ENCODE measurements around the gene ZDHHC4. TPM values are rescaled to one million over a fixed set of nuclear protein-coding genes. Genes with fewer than 3 reads are reported as not detected.
"Not testable (repeated sequence)": the region's sequence is repeated elsewhere in the genome, so short reads cannot be mapped to it uniquely, and the experiment has no call there.

Gene ZDHHC4
- total and polyA plus RNA-seq, 5 donors from 2014 or later, result 20.4 to 77.9 (median 64.4) TPM

- Histone ChIP-seq H3K4me1 (ENCODE audit: control insufficient read depth, insufficient read depth, low read length, poor library complexity, severe bottlenecking) (no peaks in the 10 kb centered on the region), H3K27me3 (ENCODE audit: control insufficient read depth, insufficient read depth, low read length) (no peaks in the 10 kb centered on the region), H3K4me3 (ENCODE audit: low read depth, low read length) (no peak overlapping the region), H3K27ac (ENCODE audit: insufficient read depth, low read length, poor library complexity, severe bottlenecking) (no peak overlapping the region), H3K36me3 (ENCODE audit: control insufficient read depth, insufficient read depth, low read length) (no peaks in the 10 kb centered on the region), H3K9me3 (ENCODE audit: control insufficient read depth in 2 of 2, low read length in 2 of 2) (no peaks in the 10 kb centered on the region)
- Mint-ChIP-seq H3K27me3 (peaks cover 8% of the 10 kb centered on the region), H3K4me1 (no peaks in the 10 kb centered on the region), H3K36me3 (no peaks in the 10 kb centered on the region), H3K9me3 (no peaks in the 10 kb centered on the region), H3K27ac (no peak overlapping the region), H3K4me3 (no peak overlapping the region)
- no peak for ATAC-seq (ENCODE audit: low read depth in 2 of 2)
- no peak for DNase-seq
Observed at GRCh38 chr7:6565655-6566054, 11.6 kb upstream of the ZDHHC4 start.

GRCh38 chr7:6567886-6568285, 9.4 kb upstream of the ZDHHC4 start:
- no peak for ATAC-seq (ENCODE audit: low read depth in 2 of 2)
- peaks cover 8% of the 10 kb centered on the region for H3K27me3 Mint-ChIP-seq

GRCh38 chr7:6571160-6571779, 6.0 kb upstream of the ZDHHC4 start:
- DNase-seq (no peak), ATAC-seq (ENCODE audit: low read depth in 2 of 2) (no peak)
- H3K27me3 ChIP-seq (ENCODE audit: control insufficient read depth, insufficient read depth, low read length), result no peaks in the 10 kb centered on the region
- Mint-ChIP-seq H3K9me3 (no peaks in the 10 kb centered on the region), H3K27me3 (peaks cover 8% of the 10 kb centered on the region), H3K4me1 (peaks cover 0 to 2% (median 0%) of the 10 kb centered on the region in 4 donors), H3K27ac (no peak overlapping the region), H3K4me3 (no peak overlapping the region), H3K36me3 (no peaks in the 10 kb centered on the region)
- no peaks in the 10 kb centered on the region for H3K36me3 ChIP-seq (ENCODE audit: control insufficient read depth, insufficient read depth, low read length)
- no peak overlapping the region for H3K27ac ChIP-seq (ENCODE audit: insufficient read depth, low read length, poor library complexity, severe bottlenecking)
- no peak overlapping the region for H3K4me3 ChIP-seq (ENCODE audit: low read depth, low read length)
- no peaks in the 10 kb centered on the region for H3K4me1 ChIP-seq (ENCODE audit: control insufficient read depth, insufficient read depth, low read length, poor library complexity, severe bottlenecking)
- no peaks in the 10 kb centered on the region for H3K9me3 ChIP-seq (ENCODE audit: control insufficient read depth in 2 of 2, low read length in 2 of 2)

More at GRCh38 chr7:6567886-6568285, 9.4 kb upstream of the ZDHHC4 start:
- no peak for DNase-seq
- H3K4me1 Mint-ChIP-seq, result no peaks in the 10 kb centered on the region
- Histone ChIP-seq H3K36me3 (ENCODE audit: control insufficient read depth, insufficient read depth, low read length) (no peaks in the 10 kb centered on the region), H3K27ac (ENCODE audit: insufficient read depth, low read length, poor library complexity, severe bottlenecking) (no peak overlapping the region), H3K9me3 (ENCODE audit: control insufficient read depth in 2 of 2, low read length in 2 of 2) (no peaks in the 10 kb centered on the region), H3K27me3 (ENCODE audit: control insufficient read depth, insufficient read depth, low read length) (no peaks in the 10 kb centered on the region), H3K4me3 (ENCODE audit: low read depth, low read length) (no peak overlapping the region), H3K4me1 (ENCODE audit: control insufficient read depth, insufficient read depth, low read length, poor library complexity, severe bottlenecking) (no peaks in the 10 kb centered on the region)
- no peaks in the 10 kb centered on the region for H3K9me3 Mint-ChIP-seq
- no peaks in the 10 kb centered on the region for H3K36me3 Mint-ChIP-seq
- H3K27ac Mint-ChIP-seq, result no peak overlapping the region
- no peak overlapping the region for H3K4me3 Mint-ChIP-seq

- Histone ChIP-seq H3K9me3 (ENCODE audit: control insufficient read depth in 2 of 2, low read length in 2 of 2) (no peaks in the 10 kb centered on the region), H3K4me1 (ENCODE audit: control insufficient read depth, insufficient read depth, low read length, poor library complexity, severe bottlenecking) (peaks cover 8% of the 10 kb centered on the region), H3K27ac (ENCODE audit: insufficient read depth, low read length, poor library complexity, severe bottlenecking) (no peak overlapping the region), H3K36me3 (ENCODE audit: control insufficient read depth, insufficient read depth, low read length) (peaks cover 2% of the 10 kb centered on the region), H3K27me3 (ENCODE audit: control insufficient read depth, insufficient read depth, low read length) (no peaks in the 10 kb centered on the region), H3K4me3 (ENCODE audit: low read depth, low read length) (no peak overlapping the region)
- Mint-ChIP-seq H3K27me3 (peaks cover 4% of the 10 kb centered on the region), H3K4me1 (peaks cover 0 to 21% (median 5%) of the 10 kb centered on the region in 4 donors), H3K4me3 (peak overlapping the region in 2 of 4 donors; percentile 44 to 91), H3K9me3 (no peaks in the 10 kb centered on the region), H3K27ac (peak overlapping the region in 1 of 3 donors; percentile 82), H3K36me3 (peaks cover 7% of the 10 kb centered on the region)
- DNase-seq (no peak), ATAC-seq (ENCODE audit: low read depth in 2 of 2) (no peak)
Observed at GRCh38 chr7:6575281-6576023, 1.8 kb upstream of the ZDHHC4 start.

GRCh38 chr7:6576024-6576866, 1.0 kb upstream of the ZDHHC4 start:
- Mint-ChIP-seq H3K4me1 (peaks cover 4 to 21% (median 7%) of the 10 kb centered on the region in 4 donors), H3K36me3 (peaks cover 14% of the 10 kb centered on the region), H3K27ac (peak overlapping the region in 2 of 3 donors; percentile 75 to 82), H3K9me3 (no peaks in the 10 kb centered on the region), H3K4me3 (peak overlapping the region in 3 of 4 donors; percentile 54 to 91 (median 66)), H3K27me3 (peaks cover 4% of the 10 kb centered on the region)
- DNase-seq (no peak), ATAC-seq (ENCODE audit: low read depth in 2 of 2) (no peak)
- peaks cover 9% of the 10 kb centered on the region for H3K36me3 ChIP-seq (ENCODE audit: control insufficient read depth, insufficient read depth, low read length)
- H3K9me3 ChIP-seq (ENCODE audit: control insufficient read depth in 2 of 2, low read length in 2 of 2), result no peaks in the 10 kb centered on the region
- peak overlapping the region; percentile 32 for H3K4me3 ChIP-seq (ENCODE audit: low read depth, low read length)
- H3K27me3 ChIP-seq (ENCODE audit: control insufficient read depth, insufficient read depth, low read length), result no peaks in the 10 kb centered on the region
- H3K4me1 ChIP-seq (ENCODE audit: control insufficient read depth, insufficient read depth, low read length, poor library complexity, severe bottlenecking), result peaks cover 8% of the 10 kb centered on the region
- peak overlapping the region; percentile 90 for H3K27ac ChIP-seq (ENCODE audit: insufficient read depth, low read length, poor library complexity, severe bottlenecking)

- H3K36me3 Mint-ChIP-seq, result peaks cover 21% of the 10 kb centered on the region
- H3K4me1 ChIP-seq (ENCODE audit: control insufficient read depth, insufficient read depth, low read length, poor library complexity, severe bottlenecking); H3K9me3 ChIP-seq (ENCODE audit: control insufficient read depth in 2 of 2, low read length in 2 of 2); H3K27me3 ChIP-seq (ENCODE audit: control insufficient read depth, insufficient read depth, low read length); H3K27me3 Mint-ChIP-seq; H3K9me3 Mint-ChIP-seq; ATAC-seq (ENCODE audit: low read depth in 2 of 2): not testable (repeated sequence)
- H3K4me1 Mint-ChIP-seq, result peaks cover 7 to 25% (median 12%) of the 10 kb centered on the region in 4 donors
- peak in 2 of 3 donors; percentile 23 to 39 for DNase-seq
- peak overlapping the region; percentile 90 for H3K27ac ChIP-seq (ENCODE audit: insufficient read depth, low read length, poor library complexity, severe bottlenecking)
- H3K27ac Mint-ChIP-seq, result peak overlapping the region; percentile 56 to 94 (median 82)
- peak overlapping the region; percentile 66 for H3K4me3 ChIP-seq (ENCODE audit: low read depth, low read length)
- H3K36me3 ChIP-seq (ENCODE audit: control insufficient read depth, insufficient read depth, low read length), result peaks cover 15% of the 10 kb centered on the region
- peak overlapping the region; percentile 90 to 96 (median 91) for H3K4me3 Mint-ChIP-seq
Observed at GRCh38 chr7:6576867-6577368, 336 bp upstream of the ZDHHC4 start.
